Inferior parietal cortex (tissue), 1 donor: ENCODE measurements around the gene NLRP8.
"Not testable (repeated sequence)": the region's sequence is repeated elsewhere in the genome, so short reads cannot be mapped to it uniquely, and the experiment has no call there.

Experiments used
- DNase-seq: peaks from one replicate; pipeline ENCODE4 v3.0.0-alpha.2; 2016; ENCODE audit errors: extremely low spot score

Gene NLRP8

DNA sequence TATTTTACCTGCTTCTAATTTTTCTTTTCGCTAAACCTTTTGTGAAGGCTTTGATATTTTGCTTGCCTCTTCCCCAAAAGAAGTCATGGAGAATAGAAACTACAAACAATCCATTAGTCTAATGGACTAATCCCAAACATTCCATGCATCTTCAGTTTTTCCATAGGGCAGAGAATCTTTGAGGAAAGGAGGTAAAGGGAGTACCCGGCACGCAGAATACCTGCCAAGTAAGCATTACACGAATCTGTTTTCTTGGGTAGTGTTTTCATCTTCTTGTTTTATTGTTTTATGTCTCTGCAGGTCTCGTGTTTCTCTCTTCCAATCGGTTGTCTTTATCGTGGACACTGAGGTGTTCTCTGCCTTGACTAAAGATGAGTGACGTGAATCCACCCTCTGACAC lies at the start of gene NLRP8:
NLRP8 (plus strand) TSS at position 301 of the 400 bp plus-strand sequence.
- no peak for DNase-seq

DNA sequence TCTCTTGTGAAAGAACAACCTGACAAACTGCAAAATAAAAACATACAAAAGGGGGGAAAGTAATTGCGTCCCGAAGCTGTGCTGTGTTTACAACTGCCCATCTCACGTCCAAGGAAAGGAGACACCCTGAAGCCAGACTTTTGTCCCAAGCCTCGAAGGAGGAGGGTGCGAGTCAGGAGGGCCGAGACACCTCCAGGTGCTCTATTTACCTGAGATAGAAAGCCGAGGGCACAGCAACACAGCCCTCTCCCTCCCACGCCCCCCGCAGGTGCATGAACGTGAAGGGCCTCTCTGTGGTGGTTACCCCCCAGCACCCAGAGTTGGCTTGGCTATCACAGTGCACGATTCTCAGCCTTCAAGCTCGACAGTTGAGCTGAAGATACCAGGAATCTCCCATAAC lies 48.7 kb upstream of the NLRP8 start:
- no peak for DNase-seq

DNA sequence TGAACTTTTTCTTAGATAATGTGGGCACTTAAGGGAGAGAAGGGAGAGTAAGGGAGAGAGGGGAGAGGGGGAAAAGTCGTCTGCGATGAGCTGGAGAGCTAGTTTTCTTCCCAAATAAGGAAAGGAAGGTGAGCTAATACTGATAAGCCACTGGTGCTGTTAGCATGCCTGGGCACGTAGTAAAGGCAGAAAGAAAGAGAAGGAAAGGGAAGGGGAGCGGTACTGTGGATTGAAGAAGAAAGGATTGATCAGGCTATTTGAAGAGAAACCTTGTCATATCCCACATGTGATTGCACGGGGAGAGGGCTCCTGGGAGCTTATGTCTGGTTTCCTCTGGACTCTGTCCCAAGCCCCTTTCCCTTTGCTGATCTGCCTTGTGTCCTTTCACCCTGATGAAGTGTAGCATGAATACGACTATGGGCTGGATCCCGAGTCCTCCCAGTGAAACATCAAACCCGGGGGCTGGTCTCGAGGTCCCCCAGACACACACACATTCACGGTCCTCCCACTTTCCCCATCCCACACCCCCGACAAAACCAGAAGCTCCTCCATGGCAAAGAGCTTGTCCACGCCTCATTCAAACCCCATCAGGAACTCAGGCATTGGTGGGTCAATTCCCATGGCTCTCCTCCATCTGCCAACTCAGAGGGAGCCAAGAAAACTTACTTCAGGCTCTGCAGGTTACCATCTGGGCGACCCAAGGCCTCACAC lies 46.1 kb upstream of the NLRP8 start:
- no peak for DNase-seq

DNA sequence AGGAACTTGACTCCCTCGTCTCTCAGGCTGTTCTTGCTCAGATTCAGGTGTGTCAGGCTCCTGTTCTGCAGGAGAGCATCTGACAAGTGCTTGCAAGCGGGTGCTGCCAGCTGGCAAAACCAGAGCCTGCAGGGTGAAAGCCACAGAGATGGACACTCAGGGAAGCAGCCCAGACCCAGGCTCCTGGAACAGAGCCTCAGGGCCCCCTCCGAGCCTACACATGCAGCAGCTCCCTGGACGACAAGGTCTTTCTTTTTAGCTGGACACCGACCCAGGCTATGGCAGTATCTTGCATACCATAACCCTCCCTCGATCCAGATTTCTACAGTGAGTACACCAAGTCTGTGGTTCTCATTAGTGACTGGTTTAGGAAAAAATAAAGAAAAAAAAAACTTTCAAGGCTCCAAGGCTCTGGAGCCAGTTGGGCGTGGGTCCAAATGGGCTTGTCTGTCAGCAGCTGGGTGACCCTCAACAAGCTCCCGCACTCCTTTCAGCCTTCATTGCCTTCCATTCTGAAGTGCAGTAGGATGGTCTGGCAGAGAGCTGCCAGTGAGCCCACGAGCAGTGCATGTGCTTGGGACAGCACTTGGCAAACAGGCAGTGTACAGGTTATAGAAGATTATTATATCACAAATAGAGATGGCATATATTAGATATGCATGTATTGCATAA lies 45.4 kb upstream of the NLRP8 start:
- DNase-seq = no peak

DNA sequence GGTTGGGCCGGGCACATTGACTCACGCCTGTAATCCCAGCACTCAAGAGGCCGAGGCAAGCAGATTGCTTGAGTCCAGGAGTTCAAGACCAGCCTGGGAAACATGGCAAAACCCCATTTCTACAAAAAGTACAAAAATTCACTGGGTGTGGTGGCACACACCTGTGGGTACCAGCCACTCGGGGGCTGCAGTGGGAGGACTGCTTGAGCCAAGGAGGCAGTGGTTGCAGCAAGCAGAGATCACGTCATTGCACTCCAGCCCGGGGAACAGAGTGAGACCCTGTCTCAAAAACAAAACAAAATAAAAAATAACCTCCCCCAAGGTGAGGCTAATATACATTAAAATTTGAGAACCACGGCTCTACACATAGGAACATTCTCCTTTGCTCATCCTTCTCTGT lies 40.3 kb upstream of the NLRP8 start:
- no peak for DNase-seq

DNA sequence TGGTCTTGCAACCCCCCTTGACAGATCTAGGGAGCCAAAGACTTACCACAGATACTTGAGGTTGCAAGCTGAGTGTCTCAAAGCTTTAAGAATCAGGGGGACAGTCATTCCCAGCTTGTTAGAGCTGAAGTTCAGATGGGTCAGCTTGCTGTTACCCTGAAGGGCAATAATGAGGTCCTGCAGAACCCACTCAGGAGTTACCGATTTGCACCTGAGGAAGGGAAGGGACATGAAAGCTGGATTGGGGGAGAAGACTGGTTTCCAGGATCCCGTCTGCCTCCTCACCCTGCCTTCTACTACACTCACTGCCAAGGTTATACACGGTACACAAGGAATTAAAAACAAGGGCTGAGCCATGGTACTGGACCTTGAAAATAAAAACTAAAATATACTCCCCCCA lies 39.9 kb upstream of the NLRP8 start:
- DNase-seq = no peak

DNA sequence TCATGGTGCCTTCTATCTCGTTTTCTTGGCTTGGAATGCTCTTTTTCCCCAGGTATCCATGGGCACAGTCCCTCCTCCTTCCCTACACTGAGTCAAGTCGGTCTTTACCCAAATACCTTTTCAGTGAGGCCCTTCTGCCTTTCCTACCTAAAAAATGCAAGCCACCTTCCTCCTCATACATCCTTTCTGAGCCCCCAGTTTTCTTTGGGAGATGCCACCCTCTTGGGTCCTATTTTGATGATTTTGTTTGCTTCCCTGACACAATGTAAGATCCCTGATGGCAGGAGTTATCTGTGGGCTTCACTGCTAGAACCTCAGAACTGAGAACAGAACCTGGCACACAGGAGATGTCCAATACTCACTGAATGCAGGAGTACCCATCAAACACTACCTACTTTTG lies 37.8 kb upstream of the NLRP8 start:
- DNase-seq = no peak

DNA sequence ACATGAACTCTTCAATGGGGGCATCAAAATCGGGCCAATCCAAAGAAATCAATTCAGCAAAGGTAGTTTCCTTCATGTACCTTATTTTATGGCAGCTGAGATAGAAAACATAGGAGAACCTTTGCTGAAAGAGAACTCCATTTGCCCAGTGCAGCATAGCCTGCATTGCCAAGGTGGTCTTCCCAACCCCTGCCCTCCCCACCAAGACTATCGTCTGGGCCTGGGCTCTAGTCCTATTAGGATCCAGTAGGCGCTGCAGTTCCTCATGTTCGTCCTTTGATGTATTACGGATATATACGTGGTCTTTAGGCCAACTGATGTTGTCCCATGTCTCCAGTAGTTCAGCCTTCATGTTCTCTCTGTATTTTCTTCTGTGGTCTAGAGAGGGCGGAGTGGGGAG lies 34.7 kb upstream of the NLRP8 start:
- no peak for DNase-seq

DNA sequence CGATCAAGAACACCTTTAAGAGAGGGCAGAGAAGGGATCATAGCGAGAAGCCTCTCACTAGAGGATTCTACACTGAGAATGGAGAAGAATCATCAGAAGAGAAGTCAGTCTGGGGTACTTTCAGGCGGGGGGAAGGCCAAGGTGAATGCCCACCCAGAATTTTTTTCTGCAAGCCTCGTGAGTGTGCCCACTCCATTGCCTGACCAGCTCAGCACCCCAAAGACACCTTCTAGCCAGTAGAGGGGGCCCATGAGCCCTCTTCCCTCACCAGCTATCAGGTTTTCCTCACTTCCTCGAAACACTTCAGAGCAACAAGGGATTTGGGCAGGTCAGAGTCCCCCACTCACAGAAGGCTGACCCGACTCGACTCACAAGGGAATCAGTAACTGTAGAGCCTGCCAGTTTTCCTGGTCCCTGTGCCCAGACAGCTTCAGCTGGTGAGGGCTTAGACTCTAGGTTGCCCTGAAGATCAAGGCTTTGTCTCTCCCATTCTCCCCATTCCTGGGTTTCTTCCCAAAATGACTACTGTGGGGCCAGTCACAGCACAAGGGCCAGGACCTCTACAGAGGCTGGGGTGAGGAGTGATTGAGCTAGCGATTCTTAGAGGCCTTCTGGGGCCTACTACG lies 33.9 kb upstream of the NLRP8 start:
- DNase-seq = no peak

DNA sequence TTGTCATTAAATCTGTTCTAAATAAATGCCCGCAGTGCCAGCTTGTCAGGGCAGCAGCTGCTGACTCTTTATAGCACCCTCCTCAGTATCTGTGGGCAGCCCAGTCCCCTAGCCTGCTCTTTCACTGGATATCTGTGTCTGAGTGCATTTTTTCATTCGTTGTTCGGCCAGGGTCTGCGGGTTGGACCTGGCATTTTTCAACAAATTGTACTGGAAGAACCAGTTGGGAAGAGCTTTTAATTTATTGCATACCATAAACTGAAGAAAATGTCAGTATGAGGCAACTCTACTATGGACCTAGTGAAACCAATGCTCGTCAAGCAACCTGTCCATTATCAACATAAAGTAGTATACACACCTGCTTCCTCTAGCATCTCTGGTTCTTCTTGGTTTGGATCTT lies 24.1 kb upstream of the NLRP8 start:
- DNase-seq = no peak

DNA sequence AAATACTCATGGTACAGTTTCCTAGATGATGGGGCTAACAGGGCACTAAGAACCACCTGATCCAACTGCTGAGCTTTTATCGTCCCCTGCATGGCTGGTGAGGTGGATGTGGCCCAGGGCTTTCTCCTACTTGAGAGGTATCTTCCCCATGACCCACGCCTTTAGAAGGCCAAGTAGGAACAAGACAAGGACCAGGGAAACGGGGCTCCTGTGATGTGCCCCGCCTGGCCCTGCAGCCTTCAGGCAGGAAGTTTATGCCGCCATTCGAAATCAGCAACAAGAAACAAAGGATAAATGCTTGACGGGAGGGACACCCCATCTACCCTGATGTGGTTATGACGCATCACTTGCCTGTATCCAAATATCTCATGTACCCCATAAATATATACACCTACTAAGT lies 19.6 kb upstream of the NLRP8 start:
- no peak for DNase-seq

DNA sequence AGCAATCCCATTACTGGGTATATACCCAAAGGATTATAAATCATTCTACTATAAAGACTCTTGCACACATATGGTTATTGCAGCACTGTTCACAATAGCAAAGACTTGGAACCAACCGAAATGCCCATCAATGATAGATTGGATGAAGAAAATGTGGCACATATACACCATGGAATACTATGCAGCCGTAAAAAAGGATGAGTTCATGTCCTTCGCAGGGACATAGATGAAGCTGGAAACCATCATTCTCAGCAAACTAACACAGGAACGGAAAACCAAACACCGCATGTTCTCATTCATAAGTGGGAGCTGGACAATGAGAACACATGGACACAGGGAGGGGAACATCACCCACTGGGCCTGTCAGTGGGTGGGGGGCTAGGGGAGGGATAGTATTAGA lies 18.4 kb upstream of the NLRP8 start:
- DNase-seq = not testable (repeated sequence)

DNA sequence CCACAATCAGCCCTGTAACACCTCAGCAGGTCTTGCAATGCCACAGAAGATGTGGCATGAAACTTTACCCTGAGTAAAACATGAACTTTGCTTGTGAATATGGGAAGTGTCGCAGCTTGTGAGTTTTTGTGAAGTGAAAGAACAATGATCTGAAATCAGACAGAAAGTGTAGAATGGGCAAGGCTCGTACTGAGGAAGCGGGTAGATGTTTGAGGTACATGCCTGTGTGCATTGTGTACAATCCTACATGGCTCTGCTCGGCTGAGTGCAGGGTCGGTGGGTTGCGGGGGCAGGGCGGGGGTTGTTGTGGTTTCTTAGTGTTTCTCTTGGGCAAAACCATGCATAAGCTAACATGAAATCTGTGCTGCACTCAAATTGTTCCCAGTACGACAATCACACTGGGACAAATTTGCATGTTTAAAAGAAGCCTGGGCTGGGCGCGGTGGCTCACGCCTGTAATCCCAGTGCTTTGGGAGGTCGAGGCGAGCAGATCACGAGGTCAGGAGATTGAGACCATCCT lies 16.6 kb upstream of the NLRP8 start:
- no peak for DNase-seq

DNA sequence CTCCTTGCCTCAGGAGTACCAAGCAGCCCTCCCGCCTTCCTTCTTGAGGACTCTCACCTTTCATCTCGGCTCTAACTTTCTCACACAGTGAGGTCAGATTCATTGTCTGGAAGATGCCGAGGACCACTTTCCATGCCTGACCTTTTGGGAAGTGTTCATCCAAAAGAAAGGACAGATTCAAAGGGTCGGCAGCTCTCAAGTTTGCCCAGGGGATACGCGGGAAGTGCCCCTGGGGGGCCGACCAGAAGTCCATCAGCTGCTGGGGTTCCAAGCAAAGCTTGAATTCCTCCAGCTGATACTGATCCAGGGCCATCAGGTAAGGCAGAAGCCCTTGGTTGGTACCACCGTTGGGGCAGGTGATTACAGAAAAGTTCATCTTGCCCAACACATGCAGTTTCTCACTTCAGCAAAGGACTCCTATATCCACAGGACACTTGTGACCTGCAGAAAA lies 15.7 kb upstream of the NLRP8 start, which contains the start of gene NLRP13:
NLRP13 (minus strand) TSS at position 401 of the 451 bp plus-strand sequence; CDS start at position 376, 25 bp downstream.
- DNase-seq = no peak

DNA sequence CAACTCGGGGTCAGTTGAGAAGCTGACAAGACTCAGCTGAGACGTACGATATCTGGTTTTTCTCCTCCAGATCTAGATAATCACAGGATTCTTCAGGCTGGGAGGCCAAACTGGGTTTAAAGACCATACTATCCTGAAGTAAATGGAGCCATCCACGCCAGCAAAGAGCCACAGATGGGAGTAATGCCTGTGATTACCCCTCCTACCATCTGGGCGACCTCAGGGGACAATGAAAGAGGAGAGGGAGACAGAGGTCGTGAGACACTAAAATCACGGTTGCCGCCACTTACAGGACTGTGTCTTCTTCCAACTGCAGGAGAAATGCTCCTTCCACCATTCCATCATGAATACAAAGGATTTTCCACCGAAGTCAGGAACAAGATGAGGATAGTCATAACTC lies 12.4 kb upstream of the NLRP8 start:
- DNase-seq = no peak

DNA sequence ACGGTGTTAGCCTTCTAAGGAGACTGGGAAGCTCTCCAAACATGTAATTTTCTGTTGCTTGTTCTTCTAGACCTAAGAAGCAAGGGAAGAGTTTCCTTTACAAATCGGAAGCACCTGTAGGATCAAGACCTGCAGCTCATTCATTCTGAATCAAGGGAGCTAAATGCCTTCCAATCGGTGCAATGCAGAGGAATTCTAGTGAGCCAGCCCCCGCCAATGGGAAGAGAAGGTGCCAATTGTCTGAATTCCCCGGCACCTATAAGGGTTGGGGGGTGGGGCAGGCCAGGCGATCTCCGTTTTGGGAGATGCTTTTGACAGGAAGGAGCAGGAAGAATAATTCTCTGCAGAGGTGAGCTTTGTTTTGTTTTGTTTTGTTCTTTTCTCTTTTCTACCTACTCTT lies 8.4 kb upstream of the NLRP8 start:
- DNase-seq = no peak

DNA sequence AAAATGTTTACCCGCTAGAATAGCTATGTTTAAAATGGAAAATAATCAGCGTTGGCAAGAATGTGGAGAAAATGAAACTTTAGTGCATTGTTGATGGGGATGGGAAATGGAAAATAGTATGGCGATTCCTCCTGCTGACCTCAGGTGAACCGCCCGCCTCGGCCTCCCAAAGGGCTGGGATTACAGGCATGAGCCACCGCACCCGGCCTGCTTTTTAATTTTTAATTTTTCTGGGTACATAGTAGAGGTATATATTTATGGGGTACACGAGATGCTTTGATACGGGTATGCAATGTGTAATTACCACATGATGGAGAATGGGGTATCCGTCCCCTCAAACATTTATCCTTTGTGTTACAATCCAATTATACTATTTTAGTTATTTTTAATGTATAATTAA lies 7.3 kb upstream of the NLRP8 start:
- DNase-seq = no peak

DNA sequence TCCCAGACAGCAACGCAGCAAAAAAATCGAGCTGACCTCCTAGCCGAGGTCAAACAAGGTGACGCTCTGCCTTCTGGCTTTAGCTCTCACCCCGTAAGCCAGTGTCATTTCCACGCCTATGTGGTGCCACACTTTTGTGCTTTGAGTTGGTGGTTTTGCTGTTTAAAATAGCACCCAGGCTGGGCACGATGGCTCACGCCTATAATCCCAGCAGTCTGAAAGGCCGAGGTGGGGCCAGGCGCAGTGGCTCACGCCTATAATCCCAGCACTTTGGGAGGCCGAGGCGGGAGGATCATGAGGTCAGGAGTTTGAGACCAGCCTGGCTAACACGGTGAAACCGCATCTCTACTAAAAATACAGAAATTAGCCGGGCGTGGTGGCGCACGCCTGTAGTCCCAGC lies 2.9 kb downstream of the NLRP8 start:
- DNase-seq = not testable (repeated sequence)

DNA sequence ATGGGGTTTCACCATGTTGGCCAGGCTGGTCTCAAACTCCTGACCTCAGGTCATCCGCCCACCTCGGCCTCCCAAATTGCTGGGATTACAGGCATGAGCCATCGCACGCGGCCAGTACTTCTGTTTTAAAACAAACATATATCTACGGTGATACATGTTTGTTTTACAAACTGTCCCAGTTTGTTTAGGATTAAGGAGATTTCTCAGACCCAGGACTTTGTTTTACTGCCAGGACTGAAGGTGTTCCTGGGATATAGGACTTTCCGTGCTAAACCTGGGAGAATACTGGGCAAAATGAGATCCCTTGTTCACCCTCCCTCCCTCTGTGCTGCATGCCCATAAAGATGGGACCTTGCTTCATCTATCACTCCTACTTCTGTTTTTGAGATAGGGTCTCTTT lies 8.8 kb downstream of the NLRP8 start:
- DNase-seq = no peak

DNA sequence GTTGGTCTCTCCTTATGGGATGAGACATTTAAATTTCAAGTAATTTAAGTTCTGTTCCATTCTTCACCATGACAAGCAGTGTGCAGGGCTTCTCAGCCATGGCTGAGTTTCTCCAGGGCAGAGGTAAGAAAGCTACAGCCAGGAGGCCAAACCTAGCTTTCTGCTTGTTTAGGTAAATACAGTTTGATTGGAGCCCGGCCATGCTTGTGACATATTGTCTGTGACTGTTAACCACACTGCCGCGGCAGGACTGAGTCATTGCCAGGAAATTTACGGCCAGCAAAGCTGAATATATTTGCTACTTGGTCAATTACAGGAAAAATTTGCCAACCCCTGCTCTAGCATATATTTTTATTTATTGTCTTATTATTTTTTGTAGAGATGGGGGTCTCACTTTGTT lies 10.7 kb downstream of the NLRP8 start:
- no peak for DNase-seq

DNA sequence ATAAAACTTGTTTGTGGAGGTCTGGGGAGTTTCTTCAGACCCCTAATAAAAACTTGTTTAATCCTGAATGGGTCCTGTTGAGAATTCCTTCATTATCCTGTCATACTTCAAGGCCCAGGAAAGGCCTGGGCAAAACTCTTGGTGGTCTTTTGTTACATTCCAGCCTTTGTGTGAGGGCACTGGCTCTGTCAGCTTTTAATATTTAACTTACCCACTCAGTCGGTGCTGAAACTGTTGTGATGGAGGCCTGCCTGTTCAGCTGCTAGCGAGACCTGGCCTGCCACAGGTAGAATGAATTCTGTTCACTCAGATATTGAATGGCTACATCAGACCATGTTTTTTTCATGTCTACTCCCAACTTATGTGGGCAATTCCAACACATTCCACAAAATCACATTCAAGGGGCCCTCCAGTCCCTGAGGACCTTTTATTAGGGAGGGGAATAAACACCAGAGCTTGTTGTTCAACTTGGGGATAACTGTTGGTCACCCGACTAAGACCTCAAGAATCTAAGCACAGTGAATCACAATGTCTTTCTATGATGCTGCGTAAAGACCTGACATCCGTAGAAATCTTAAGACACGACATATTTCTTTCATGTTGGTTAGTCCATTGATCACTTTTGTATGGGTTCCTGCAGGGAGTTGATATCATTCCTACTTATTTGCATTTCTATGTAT lies 12.5 kb downstream of the NLRP8 start:
- no peak for DNase-seq

DNA sequence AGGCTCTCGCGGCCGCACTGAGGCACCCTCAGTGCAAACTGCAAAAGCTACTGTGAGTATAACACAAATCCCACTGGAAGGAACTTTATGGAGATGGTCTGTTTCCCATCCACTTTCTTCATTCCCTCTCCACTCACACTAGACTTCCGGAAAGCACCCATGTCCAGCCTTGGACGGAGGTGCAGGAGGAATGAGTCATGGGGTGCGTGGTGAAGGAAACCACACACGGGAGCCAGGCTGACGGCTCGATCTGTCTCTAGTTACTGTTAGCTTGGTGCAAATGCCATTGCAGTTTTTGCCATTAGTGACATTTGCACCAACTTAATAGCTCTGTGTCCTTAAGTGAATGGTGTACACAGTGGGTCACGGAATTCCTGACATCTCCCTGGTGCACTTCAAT lies 14.6 kb downstream of the NLRP8 start:
- no peak for DNase-seq
